Measurements from ENCODE around the gene GET3.

GET3 gene

GRCh38 chr19:12782424-12783290 lies 45.4 kb downstream of the GET3 start:
- DNase-seq: peak; percentile 91

GRCh38 chr19:12783291-12783848 lies 46.1 kb downstream of the GET3 start:
- DNase-seq: peak; percentile 70

- DNase-seq: no peak
Measured at GRCh38 chr19:12783849-12784393, 46.6 kb downstream of the GET3 start.

GRCh38 chr19:12784394-12784870 lies 47.1 kb downstream of the GET3 start:
- no peak for DNase-seq

- DNase-seq: peak; percentile 53
Measured at GRCh38 chr19:12784871-12785430, 47.7 kb downstream of the GET3 start.

GRCh38 chr19:12785431-12786031 lies 48.2 kb downstream of the GET3 start:
- DNase-seq: no peak

- DNase-seq: no peak
Measured at GRCh38 chr19:12786141-12786870, 49.0 kb downstream of the GET3 start.

GRCh38 chr19:12786952-12787351 lies 49.7 kb downstream of the GET3 start:
- no peak for DNase-seq

GRCh38 chr19:12787458-12787857 lies 50.2 kb downstream of the GET3 start:
- no peak for DNase-seq

- DNase-seq: no peak
Measured at GRCh38 chr19:12788042-12788681, 50.9 kb downstream of the GET3 start.

GRCh38 chr19:12788682-12789097 lies 51.4 kb downstream of the GET3 start:
- DNase-seq: peak; percentile 73

- no peak for DNase-seq
Measured at GRCh38 chr19:12789098-12789903, 52.0 kb downstream of the GET3 start.

- DNase-seq: peak; percentile 96
Measured at GRCh38 chr19:12789904-12790619, 52.8 kb downstream of the GET3 start.

- no peak for DNase-seq
Measured at GRCh38 chr19:12790628-12791344, 53.5 kb downstream of the GET3 start.

- DNase-seq: peak; percentile 96
Measured at GRCh38 chr19:12791345-12792050, 54.2 kb downstream of the GET3 start, which contains the start of gene JUNB. JUNB (plus strand) TSS chr19:12791486; CDS start chr19:12791772, 286 bp downstream.

GRCh38 chr19:12792051-12792852 lies 55.0 kb downstream of the GET3 start:
- peak; percentile 41 for DNase-seq

- DNase-seq: no peak
Measured at GRCh38 chr19:12792853-12793289, 55.6 kb downstream of the GET3 start.

All from fibroblast of upper back skin (primary cell).